Activated T-cell treated with anti-CD3 and anti-CD28 coated beads, Interleukin-2, amount 50 U/mL, for 4 hours (primary cell): ENCODE results near the gene SPATA13. TPM values are rescaled to one million over a fixed set of nuclear protein-coding genes. Genes with fewer than 3 reads are reported as not detected.

Experiments used
- ATAC-seq, 2 donors: fragments of 200-7000 bp; cut with Tn5 transposase; one replicate each; pipeline ENCODE4 v1.10.0; 2021
- DNase-seq: peaks from one replicate; pipeline ENCODE4 v3.0.0-alpha.2; 2020
- H3K27me3 Mint-ChIP-seq: one replicate; pipeline ENCODE4 v1.8.0; 2021; ENCODE audit warnings: low read depth, mixed read lengths
- H3K36me3 Mint-ChIP-seq: one replicate; pipeline ENCODE4 v1.8.0; 2022; ENCODE audit warnings: mixed read lengths; ENCODE audit not compliant: insufficient read depth
- H3K4me1 Mint-ChIP-seq: one replicate; pipeline ENCODE4 v1.8.0; 2021; ENCODE audit warnings: low read depth, mixed read lengths
- H3K4me3 Mint-ChIP-seq: one replicate; pipeline ENCODE4 v1.8.0; 2021; ENCODE audit warnings: mild to moderate bottlenecking, moderate library complexity, mixed read lengths
- H3K9me3 Mint-ChIP-seq: one replicate; pipeline ENCODE4 v1.8.0; 2021; ENCODE audit warnings: mixed read lengths
- total RNA-seq, 3 donors: library from RNA; stranded (reverse); gene quantifications; one replicate each; pipeline ENCODE4 v1.2.1, GENCODE V29; 2021

SPATA13 gene
- total RNA-seq, 3 donors from 2014 or later, result 50.3 to 54.0 (median 52.8) TPM

GRCh38 chr13:24279327-24280110 is 119.0 kb downstream of the SPATA13 start:
- Mint-ChIP-seq H3K27me3 (no peaks in the 10 kb centered on the region), H3K36me3 (peaks cover 14% of the 10 kb centered on the region), H3K4me3 (no peak overlapping the region), H3K4me1 (peaks cover 78% of the 10 kb centered on the region), H3K9me3 (no peaks in the 10 kb centered on the region)
- ATAC-seq (no peak), DNase-seq (no peak)

GRCh38 chr13:24280720-24281119 is 120.2 kb downstream of the SPATA13 start:
- Mint-ChIP-seq H3K27me3 (no peaks in the 10 kb centered on the region), H3K9me3 (no peaks in the 10 kb centered on the region), H3K36me3 (peaks cover 19% of the 10 kb centered on the region), H3K4me3 (no peak overlapping the region), H3K4me1 (peaks cover 68% of the 10 kb centered on the region)
- ATAC-seq (no peak), DNase-seq (no peak)

- Mint-ChIP-seq H3K27me3 (no peaks in the 10 kb centered on the region), H3K4me3 (no peak overlapping the region), H3K9me3 (no peaks in the 10 kb centered on the region), H3K4me1 (peaks cover 61% of the 10 kb centered on the region), H3K36me3 (peaks cover 23% of the 10 kb centered on the region)
- ATAC-seq, result peak in 1 of 2 donors; percentile 18
- no peak for DNase-seq
Observed at GRCh38 chr13:24281188-24282008, 120.9 kb downstream of the SPATA13 start.

GRCh38 chr13:24282256-24282655 is 121.7 kb downstream of the SPATA13 start:
- H3K27me3 Mint-ChIP-seq, result no peaks in the 10 kb centered on the region
- H3K36me3 Mint-ChIP-seq, result peaks cover 27% of the 10 kb centered on the region
- no peak overlapping the region for H3K4me3 Mint-ChIP-seq
- ATAC-seq (no peak), DNase-seq (no peak)
- H3K4me1 Mint-ChIP-seq, result peaks cover 52% of the 10 kb centered on the region
- no peaks in the 10 kb centered on the region for H3K9me3 Mint-ChIP-seq

GRCh38 chr13:24284889-24285565 is 124.5 kb downstream of the SPATA13 start:
- Mint-ChIP-seq H3K9me3 (no peaks in the 10 kb centered on the region), H3K36me3 (peaks cover 42% of the 10 kb centered on the region), H3K4me1 (peaks cover 27% of the 10 kb centered on the region), H3K4me3 (no peak overlapping the region), H3K27me3 (no peaks in the 10 kb centered on the region)
- no peak for ATAC-seq
- DNase-seq, result no peak

GRCh38 chr13:24286624-24287023 is 126.1 kb downstream of the SPATA13 start:
- H3K4me3 Mint-ChIP-seq, result no peak overlapping the region
- DNase-seq (no peak), ATAC-seq (no peak)
- no peaks in the 10 kb centered on the region for H3K27me3 Mint-ChIP-seq
- peaks cover 49% of the 10 kb centered on the region for H3K36me3 Mint-ChIP-seq
- peaks cover 16% of the 10 kb centered on the region for H3K4me1 Mint-ChIP-seq
- no peaks in the 10 kb centered on the region for H3K9me3 Mint-ChIP-seq

GRCh38 chr13:24287748-24288287 is 127.3 kb downstream of the SPATA13 start:
- Mint-ChIP-seq H3K27me3 (no peaks in the 10 kb centered on the region), H3K4me1 (peaks cover 6% of the 10 kb centered on the region), H3K4me3 (no peak overlapping the region), H3K36me3 (peaks cover 53% of the 10 kb centered on the region), H3K9me3 (no peaks in the 10 kb centered on the region)
- ATAC-seq, result no peak
- no peak for DNase-seq

GRCh38 chr13:24288870-24289269 is 128.3 kb downstream of the SPATA13 start:
- H3K4me3 Mint-ChIP-seq, result no peak overlapping the region
- H3K4me1 Mint-ChIP-seq, result peaks cover 1% of the 10 kb centered on the region
- no peak for ATAC-seq
- no peaks in the 10 kb centered on the region for H3K27me3 Mint-ChIP-seq
- DNase-seq, result no peak
- no peaks in the 10 kb centered on the region for H3K9me3 Mint-ChIP-seq
- peaks cover 58% of the 10 kb centered on the region for H3K36me3 Mint-ChIP-seq

GRCh38 chr13:24290280-24290932 is 129.9 kb downstream of the SPATA13 start:
- no peaks in the 10 kb centered on the region for H3K9me3 Mint-ChIP-seq
- peaks cover 61% of the 10 kb centered on the region for H3K36me3 Mint-ChIP-seq
- no peak overlapping the region for H3K4me3 Mint-ChIP-seq
- no peak for DNase-seq
- no peak for ATAC-seq
- H3K27me3 Mint-ChIP-seq, result no peaks in the 10 kb centered on the region
- H3K4me1 Mint-ChIP-seq, result no peaks in the 10 kb centered on the region

- H3K36me3 Mint-ChIP-seq, result peaks cover 65% of the 10 kb centered on the region
- ATAC-seq (no peak), DNase-seq (no peak)
- H3K9me3 Mint-ChIP-seq, result no peaks in the 10 kb centered on the region
- H3K4me1 Mint-ChIP-seq, result no peaks in the 10 kb centered on the region
- H3K27me3 Mint-ChIP-seq, result no peaks in the 10 kb centered on the region
- H3K4me3 Mint-ChIP-seq, result no peak overlapping the region
Observed at GRCh38 chr13:24292481-24292880, 132.0 kb downstream of the SPATA13 start.

- Mint-ChIP-seq H3K4me3 (no peak overlapping the region), H3K9me3 (no peaks in the 10 kb centered on the region), H3K4me1 (no peaks in the 10 kb centered on the region), H3K36me3 (peaks cover 66% of the 10 kb centered on the region), H3K27me3 (no peaks in the 10 kb centered on the region)
- DNase-seq, result no peak
- ATAC-seq, result no peak
Observed at GRCh38 chr13:24293746-24294145, 133.2 kb downstream of the SPATA13 start.

GRCh38 chr13:24299488-24300114 is 139.1 kb downstream of the SPATA13 start:
- no peak for ATAC-seq
- Mint-ChIP-seq H3K4me1 (no peaks in the 10 kb centered on the region), H3K9me3 (no peaks in the 10 kb centered on the region), H3K27me3 (no peaks in the 10 kb centered on the region), H3K4me3 (no peak overlapping the region), H3K36me3 (peaks cover 62% of the 10 kb centered on the region)
- DNase-seq, result no peak

- Mint-ChIP-seq H3K9me3 (no peaks in the 10 kb centered on the region), H3K4me3 (no peak overlapping the region), H3K4me1 (no peaks in the 10 kb centered on the region), H3K36me3 (peaks cover 63% of the 10 kb centered on the region), H3K27me3 (no peaks in the 10 kb centered on the region)
- no peak for DNase-seq
- no peak for ATAC-seq
Observed at GRCh38 chr13:24301434-24301833, 140.9 kb downstream of the SPATA13 start.
